ENCODE data around the gene ARHGEF17.

Gene ARHGEF17

DNA sequence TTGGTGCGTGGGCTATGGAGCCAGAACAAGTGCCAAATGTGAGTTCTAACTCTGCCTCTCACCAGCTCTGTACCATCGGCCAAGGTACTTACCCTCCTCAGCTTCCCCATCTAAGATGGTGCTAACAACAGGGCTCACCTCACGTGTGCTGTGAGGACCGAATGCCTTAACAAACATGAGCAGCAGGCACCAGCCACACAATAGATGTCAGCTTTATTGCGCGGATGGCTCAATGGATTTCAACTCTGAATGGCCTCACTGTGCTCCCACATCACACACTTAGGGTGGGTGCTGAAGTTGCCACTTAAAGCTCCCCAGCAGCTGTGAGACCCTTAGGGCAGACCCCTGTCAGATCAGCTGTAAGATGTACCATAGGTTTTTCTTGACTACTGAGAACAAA lies 92.2 kb downstream of the ARHGEF17 start:
- Histone ChIP-seq H3K4me3 (ENCODE audit: low read depth, low read length) (no peak overlapping the region), H3K4me1 (ENCODE audit: control insufficient read depth, insufficient read depth, low read length) (no peaks in the 10 kb centered on the region), H3K36me3 (ENCODE audit: control insufficient read depth in 2 of 2, insufficient read depth in 1 of 2, low read length in 2 of 2) (peaks cover 0 to 34% of the 10 kb centered on the region in 2 experiments; a peak in 1 of 3 replicates), H3K27ac (ENCODE audit: extremely low read depth, low read depth, low read length) (no peak overlapping the region), H3K9me3 (ENCODE audit: control insufficient read depth, insufficient read depth, low read depth, low read length) (no peaks in the 10 kb centered on the region)
- ChIA-PET POLR2A (interaction anchor here (0.6 to 1.4 kb wide), 3 partner anchors 93 to 210 kb away, joined by 3 to 10 read pairs (median 4); no protein-coding TSS in a partner anchor), CTCF (interaction anchor here (0.6 to 10.1 kb wide), 4 partner anchors 49 to 261 kb away, joined by 3 to 122 read pairs (median 24); no protein-coding TSS in a partner anchor)
- no peak for TF ChIP-seq ZNF423 (tag by site-specific recombination; IDR thresholded peaks at IDR 0.05)
- TF ChIP-seq, protein P1, sequence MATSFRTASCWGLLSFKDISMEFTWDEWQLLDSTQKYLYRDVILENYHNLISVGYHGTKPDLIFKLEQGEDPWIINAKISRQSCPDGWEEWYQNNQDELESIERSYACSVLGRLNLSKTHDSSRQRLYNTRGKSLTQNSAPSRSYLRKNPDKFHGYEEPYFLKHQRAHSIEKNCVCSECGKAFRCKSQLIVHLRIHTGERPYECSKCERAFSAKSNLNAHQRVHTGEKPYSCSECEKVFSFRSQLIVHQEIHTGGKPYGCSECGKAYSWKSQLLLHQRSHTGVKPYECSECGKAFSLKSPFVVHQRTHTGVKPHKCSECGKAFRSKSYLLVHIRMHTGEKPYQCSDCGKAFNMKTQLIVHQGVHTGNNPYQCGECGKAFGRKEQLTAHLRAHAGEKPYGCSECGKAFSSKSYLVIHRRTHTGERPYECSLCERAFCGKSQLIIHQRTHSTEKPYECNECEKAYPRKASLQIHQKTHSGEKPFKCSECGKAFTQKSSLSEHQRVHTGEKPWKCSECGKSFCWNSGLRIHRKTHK (tag by site-specific recombination; IDR thresholded peaks at IDR 0.05), result no peak
- no peak for TF ChIP-seq ZNF501 (tag by site-specific recombination; IDR thresholded peaks at IDR 0.05)
- TF ChIP-seq ZNF324 (tag by site-specific recombination; IDR thresholded peaks at IDR 0.05), result no peak
- no peak for TF ChIP-seq SP3 (tag by site-specific recombination; IDR thresholded peaks at IDR 0.05)
- TF ChIP-seq ZSCAN16 (tag by site-specific recombination; IDR thresholded peaks at IDR 0.05), result no peak
- TF ChIP-seq ZNF610 (tag by site-specific recombination; IDR thresholded peaks at IDR 0.05; ENCODE audit: borderline replicate concordance), result no peak
- no peak for TF ChIP-seq ZNF157 (tag by site-specific recombination; IDR thresholded peaks at IDR 0.05)
- TF ChIP-seq, protein P2, sequence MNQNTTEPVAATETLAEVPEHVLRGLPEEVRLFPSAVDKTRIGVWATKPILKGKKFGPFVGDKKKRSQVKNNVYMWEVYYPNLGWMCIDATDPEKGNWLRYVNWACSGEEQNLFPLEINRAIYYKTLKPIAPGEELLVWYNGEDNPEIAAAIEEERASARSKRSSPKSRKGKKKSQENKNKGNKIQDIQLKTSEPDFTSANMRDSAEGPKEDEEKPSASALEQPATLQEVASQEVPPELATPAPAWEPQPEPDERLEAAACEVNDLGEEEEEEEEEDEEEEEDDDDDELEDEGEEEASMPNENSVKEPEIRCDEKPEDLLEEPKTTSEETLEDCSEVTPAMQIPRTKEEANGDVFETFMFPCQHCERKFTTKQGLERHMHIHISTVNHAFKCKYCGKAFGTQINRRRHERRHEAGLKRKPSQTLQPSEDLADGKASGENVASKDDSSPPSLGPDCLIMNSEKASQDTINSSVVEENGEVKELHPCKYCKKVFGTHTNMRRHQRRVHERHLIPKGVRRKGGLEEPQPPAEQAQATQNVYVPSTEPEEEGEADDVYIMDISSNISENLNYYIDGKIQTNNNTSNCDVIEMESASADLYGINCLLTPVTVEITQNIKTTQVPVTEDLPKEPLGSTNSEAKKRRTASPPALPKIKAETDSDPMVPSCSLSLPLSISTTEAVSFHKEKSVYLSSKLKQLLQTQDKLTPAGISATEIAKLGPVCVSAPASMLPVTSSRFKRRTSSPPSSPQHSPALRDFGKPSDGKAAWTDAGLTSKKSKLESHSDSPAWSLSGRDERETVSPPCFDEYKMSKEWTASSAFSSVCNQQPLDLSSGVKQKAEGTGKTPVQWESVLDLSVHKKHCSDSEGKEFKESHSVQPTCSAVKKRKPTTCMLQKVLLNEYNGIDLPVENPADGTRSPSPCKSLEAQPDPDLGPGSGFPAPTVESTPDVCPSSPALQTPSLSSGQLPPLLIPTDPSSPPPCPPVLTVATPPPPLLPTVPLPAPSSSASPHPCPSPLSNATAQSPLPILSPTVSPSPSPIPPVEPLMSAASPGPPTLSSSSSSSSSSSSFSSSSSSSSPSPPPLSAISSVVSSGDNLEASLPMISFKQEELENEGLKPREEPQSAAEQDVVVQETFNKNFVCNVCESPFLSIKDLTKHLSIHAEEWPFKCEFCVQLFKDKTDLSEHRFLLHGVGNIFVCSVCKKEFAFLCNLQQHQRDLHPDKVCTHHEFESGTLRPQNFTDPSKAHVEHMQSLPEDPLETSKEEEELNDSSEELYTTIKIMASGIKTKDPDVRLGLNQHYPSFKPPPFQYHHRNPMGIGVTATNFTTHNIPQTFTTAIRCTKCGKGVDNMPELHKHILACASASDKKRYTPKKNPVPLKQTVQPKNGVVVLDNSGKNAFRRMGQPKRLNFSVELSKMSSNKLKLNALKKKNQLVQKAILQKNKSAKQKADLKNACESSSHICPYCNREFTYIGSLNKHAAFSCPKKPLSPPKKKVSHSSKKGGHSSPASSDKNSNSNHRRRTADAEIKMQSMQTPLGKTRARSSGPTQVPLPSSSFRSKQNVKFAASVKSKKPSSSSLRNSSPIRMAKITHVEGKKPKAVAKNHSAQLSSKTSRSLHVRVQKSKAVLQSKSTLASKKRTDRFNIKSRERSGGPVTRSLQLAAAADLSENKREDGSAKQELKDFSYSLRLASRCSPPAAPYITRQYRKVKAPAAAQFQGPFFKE (tag by site-specific recombination; IDR thresholded peaks at IDR 0.05; ENCODE audit: borderline replicate concordance), result no peak
- no peak for TF ChIP-seq TCF7L2 (IDR thresholded peaks at IDR 0.05; ENCODE audit: borderline replicate concordance, low read depth, low read length)
- TF ChIP-seq ZNF121 (tag by site-specific recombination; IDR thresholded peaks at IDR 0.05), result no peak
- no peak for TF ChIP-seq REPIN1 (tag by site-specific recombination; IDR thresholded peaks at IDR 0.05; ENCODE audit: low read depth)
- TF ChIP-seq ZNF16 (tag by site-specific recombination; IDR thresholded peaks at IDR 0.05; ENCODE audit: low read depth), result no peak
- TF ChIP-seq, protein P3, sequence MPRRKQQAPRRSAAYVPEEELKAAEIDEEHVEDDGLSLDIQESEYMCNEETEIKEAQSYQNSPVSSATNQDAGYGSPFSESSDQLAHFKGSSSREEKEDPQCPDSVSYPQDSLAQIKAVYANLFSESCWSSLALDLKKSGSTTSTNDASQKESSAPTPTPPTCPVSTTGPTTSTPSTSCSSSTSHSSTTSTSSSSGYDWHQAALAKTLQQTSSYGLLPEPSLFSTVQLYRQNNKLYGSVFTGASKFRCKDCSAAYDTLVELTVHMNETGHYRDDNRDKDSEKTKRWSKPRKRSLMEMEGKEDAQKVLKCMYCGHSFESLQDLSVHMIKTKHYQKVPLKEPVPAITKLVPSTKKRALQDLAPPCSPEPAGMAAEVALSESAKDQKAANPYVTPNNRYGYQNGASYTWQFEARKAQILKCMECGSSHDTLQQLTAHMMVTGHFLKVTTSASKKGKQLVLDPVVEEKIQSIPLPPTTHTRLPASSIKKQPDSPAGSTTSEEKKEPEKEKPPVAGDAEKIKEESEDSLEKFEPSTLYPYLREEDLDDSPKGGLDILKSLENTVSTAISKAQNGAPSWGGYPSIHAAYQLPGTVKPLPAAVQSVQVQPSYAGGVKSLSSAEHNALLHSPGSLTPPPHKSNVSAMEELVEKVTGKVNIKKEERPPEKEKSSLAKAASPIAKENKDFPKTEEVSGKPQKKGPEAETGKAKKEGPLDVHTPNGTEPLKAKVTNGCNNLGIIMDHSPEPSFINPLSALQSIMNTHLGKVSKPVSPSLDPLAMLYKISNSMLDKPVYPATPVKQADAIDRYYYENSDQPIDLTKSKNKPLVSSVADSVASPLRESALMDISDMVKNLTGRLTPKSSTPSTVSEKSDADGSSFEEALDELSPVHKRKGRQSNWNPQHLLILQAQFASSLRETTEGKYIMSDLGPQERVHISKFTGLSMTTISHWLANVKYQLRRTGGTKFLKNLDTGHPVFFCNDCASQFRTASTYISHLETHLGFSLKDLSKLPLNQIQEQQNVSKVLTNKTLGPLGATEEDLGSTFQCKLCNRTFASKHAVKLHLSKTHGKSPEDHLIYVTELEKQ (tag by site-specific recombination; IDR thresholded peaks at IDR 0.05; ENCODE audit: borderline replicate concordance), result no peak
- TF ChIP-seq ZNF664 (tag by site-specific recombination; IDR thresholded peaks at IDR 0.05), result no peak
- TF ChIP-seq MZF1 (tag by site-specific recombination; IDR thresholded peaks at IDR 0.05; ENCODE audit: borderline replicate concordance), result no peak
- no peak for TF ChIP-seq ZBTB17 (tag by site-specific recombination; IDR thresholded peaks at IDR 0.05)
- TF ChIP-seq ZNF146 (tag by site-specific recombination; IDR thresholded peaks at IDR 0.05), result no peak
- no peak for TF ChIP-seq ZBTB7A (tag by site-specific recombination; IDR thresholded peaks at IDR 0.05; ENCODE audit: low read depth)
- TF ChIP-seq ZNF274 (IDR thresholded peaks at IDR 0.05; ENCODE audit: low read length), result no peak
- no peak for TF ChIP-seq ZNF274 (tag by site-specific recombination; IDR thresholded peaks at IDR 0.05; ENCODE audit: borderline replicate concordance)
